Cerebellar nuclear complex (tissue), 1 donor: Measurements from ENCODE around the gene CRMP1.

Source experiments
- DNase-seq, 2 experiments: peaks; one replicate each; lab custom pipeline; 2025; lab: John Stamatoyannopoulos, UW

Gene CRMP1

GRCh38 chr4:5893004-5893580 lies at the start of gene CRMP1:
TSS of gene CRMP1 (minus strand) at chr4:5893086. CDS start at chr4:5892969, 117 bp downstream.
- DNase-seq = peak in 1 of 2 experiments; percentile 42

DNA sequence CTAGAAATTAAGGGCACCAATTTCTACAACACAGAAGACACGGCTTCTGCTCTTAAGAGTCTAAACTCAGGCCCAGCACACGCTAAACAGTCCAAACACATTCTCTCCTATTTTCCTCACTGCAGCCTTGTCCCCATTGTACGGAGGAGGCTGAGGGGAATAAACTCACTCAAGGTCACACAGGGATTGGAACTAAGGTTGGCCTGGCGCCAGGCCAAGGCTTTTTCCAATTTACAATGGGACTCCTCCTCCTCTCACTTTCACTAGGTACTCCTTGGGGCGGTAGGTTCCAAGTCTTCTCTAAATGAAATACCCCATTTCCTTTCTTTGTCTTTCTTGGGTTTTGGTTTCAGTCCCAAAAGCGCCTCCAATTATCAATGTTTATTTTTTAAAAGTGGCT lies 48.7 kb upstream of the CRMP1 start:
- DNase-seq = no peak

GRCh38 chr4:5940470-5941203 lies 47.8 kb upstream of the CRMP1 start:
- DNase-seq = no peak

DNA sequence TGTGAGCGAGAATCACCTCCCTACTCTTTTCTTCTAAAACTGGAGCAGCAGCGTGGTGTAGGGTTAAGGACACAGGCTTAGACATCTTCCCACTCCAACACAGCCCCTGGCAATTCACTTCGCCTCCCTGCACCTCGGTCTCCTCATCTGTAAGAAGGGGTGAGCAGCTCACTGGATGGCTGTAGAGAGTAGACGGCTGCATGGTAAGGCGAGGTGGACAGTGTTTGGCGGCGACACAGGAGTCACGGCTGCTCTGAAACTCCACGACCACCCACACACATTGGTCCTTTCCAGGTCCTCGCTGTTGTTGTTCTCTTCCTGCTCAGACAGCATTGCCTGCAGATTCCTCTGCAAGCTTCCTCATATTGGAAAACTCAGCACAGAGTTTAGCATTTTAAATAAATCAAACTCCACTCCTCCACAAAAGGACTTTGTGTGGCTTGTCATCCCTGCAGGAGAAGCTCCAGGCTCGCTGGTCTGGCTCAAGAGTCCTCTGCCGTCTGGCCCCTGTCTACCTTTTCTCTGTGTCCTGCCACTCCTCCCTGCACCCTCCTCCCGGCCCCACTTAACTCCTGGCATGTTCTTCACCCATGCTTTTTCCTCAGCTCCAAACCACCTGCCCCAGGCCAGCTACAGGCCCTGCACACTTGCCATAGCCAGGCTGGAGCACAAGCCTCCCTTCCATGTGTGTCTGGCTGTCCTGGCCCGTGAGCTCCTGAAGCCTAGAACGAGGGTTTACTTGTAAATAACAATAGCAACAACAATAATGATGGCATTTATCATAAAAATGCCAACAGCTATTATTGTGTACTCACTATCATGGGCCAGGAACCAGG lies 41.3 kb upstream of the CRMP1 start:
- no peak for DNase-seq

GRCh38 chr4:5933116-5933515 lies 40.2 kb upstream of the CRMP1 start:
- DNase-seq = no peak

GRCh38 chr4:5932035-5932568 lies 39.2 kb upstream of the CRMP1 start:
- no peak for DNase-seq

DNA sequence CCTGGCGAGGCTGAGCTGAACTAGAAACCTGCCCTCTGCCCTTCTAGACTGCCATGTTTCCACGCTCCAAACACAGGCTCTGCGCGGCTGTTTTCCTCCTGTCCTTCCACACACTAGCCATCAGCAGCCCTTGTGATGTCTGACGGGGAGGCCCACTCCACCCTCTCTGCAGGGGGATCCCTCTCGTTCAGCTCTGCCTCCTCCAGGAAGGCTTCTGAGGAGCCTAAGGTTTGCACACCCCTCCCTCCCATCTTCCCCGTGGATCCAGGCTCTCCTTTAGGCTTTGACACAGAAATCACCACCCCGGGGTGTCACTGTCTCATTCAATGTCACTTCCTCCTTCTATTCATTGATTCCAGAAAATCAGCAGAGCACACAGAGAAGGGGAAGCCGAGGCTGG lies 38.6 kb upstream of the CRMP1 start:
- no peak for DNase-seq

- DNase-seq = no peak
These were observed 38.0 kb upstream of the CRMP1 start for GRCh38 chr4:5930876-5931275.

DNA sequence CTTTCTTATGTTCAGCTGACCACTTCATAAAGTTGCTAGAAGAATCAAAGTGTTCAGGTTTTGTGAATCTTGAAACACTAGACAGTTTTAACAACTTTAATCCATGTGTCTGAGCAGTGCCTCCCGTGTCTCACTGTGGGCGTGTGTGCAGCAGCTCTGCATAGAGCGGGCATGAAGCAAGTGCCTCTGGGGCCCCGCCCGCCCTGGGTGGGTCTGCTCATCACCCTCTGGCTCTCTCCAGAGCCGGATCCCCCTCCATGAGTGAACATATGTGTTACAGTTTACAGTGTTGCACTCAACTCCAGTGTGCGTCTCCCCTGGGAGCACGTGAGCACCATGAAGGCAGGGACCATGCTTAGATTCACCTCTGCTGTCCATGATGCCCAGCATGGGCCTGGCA lies 37.6 kb upstream of the CRMP1 start:
- DNase-seq = no peak

GRCh38 chr4:5928844-5929420 lies 36.0 kb upstream of the CRMP1 start:
- DNase-seq = no peak

GRCh38 chr4:5928274-5928673 lies 35.4 kb upstream of the CRMP1 start:
- no peak for DNase-seq

GRCh38 chr4:5927747-5928146 lies 34.9 kb upstream of the CRMP1 start:
- DNase-seq = no peak

DNA sequence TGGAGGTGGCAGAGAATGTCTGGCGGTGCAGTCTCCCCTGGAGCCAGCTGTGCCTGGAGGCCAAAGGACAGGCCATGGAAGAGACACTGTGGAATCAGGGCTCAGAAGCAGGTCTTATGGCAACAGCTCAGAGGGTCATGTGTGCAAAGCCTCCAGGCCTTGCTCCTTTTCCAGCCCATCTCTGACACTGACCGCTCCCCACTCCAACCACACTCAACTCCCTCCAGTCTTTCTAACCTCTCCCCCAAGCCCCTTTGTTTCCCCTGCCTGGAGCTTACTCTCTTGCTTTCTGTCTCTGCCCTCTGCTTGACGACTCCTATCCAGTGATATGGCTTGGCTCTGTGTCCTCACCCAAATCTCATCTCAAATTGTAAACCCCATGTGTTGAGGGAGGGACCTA lies 34.2 kb upstream of the CRMP1 start:
- DNase-seq = no peak

DNA sequence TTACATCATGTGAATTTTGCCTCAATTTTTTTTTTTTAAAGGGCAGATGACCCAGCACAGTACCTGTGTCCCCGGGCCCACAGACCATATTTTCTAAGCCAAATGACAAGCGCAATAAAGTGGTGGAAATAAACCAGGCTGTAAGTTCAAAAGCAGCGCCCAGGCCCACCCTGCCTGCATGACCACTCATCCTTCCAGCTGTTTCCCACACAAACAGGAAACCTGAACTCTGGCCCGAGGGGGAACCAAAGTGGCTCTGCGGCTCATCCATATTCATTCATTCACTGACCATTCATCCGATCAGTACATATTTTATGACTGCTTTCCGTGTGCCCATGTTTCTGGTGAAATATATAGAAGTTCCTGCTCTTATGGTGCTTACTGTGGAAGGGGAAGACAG lies 33.7 kb upstream of the CRMP1 start:
- DNase-seq = no peak

DNA sequence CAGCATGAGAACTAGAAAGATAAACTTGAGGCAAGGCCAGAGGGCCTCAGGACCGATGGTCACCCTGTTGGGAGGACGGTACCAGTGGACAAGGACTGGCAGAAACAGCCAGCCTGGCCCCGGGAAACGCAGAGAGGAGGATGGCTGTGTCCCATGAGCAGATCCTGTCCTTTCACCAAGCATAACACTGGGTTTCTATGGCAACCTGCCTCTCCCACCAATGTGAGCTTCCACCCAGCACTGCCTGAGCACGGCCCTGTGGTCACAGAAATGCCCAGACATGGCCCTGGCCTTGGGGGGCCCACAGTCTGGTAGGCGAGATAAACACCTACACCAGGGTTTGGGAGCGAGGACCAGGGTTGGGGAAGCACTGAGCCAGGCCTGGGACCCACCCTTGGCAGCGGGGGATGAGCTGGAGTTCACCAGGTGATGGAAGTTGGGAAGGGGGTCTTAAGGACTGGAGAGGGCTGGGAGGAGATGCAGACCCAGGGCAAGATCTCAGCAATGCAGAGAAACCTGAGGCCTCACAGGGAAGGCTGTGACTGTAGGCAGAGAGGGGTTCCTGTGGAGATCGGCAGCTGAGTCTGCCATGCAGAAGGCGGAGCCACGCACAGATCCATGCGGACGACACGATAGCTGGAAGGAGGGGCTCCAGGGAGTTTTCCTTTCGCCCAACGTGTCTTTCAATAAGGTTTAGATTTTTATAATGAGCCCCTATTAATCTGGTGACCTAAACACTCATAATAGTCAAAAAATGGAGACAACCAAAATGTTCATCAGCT lies 32.7 kb upstream of the CRMP1 start:
- no peak for DNase-seq

DNA sequence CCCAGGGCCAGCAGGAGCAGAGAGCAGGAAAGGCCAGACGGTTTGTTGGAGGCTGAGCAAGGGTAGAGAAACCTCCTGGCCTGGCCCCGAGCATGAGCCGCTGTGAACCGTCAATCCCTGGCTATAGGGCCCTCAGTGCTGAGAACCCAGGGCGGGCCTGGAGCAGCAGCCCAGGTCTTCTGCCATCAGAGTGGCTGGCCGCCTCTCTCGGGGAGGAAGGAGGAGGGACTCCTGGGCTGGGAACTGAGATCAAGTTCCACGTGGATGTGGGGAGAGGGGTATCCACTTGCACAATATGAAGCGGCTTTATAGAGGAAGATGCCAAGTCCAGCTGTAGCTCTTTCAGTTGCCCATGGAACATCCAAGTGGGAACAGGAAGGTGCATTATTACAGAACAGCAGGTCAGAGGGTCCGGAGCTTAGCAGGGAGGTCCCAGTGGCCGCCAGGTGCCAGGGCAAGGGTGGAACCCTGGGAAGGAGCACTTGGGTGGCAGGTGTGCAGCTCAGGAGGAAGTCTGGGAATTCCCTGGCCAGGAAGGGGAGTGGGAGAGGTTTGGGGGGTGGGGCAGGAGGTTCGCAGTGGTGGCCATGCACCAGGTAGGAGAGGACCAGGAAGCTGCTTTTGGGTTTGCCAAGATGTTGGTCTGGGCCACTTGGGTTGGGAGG lies 31.7 kb upstream of the CRMP1 start:
- DNase-seq = no peak

GRCh38 chr4:5923376-5923775 lies 30.5 kb upstream of the CRMP1 start:
- DNase-seq = no peak

GRCh38 chr4:5922556-5922955 lies 29.7 kb upstream of the CRMP1 start:
- no peak for DNase-seq

DNA sequence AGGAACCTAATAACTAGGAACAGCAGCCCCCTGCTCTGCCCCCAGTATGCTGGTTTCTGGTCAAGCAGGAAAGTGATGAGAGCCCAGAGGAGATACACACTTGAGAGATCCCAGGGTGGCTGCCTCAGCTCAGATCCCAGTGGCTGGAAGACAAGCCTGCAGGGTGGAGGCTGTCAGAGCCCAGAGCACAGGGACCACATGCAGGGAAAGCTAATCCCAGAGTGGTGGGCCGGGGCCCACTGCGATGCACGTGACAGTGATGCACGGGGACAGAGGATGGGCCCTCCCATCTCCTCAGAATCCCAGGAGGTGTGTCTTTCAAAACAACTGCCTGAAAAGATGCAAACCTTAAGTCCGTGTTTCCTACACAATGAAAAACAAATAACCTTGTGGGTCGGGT lies 29.1 kb upstream of the CRMP1 start:
- DNase-seq = no peak

DNA sequence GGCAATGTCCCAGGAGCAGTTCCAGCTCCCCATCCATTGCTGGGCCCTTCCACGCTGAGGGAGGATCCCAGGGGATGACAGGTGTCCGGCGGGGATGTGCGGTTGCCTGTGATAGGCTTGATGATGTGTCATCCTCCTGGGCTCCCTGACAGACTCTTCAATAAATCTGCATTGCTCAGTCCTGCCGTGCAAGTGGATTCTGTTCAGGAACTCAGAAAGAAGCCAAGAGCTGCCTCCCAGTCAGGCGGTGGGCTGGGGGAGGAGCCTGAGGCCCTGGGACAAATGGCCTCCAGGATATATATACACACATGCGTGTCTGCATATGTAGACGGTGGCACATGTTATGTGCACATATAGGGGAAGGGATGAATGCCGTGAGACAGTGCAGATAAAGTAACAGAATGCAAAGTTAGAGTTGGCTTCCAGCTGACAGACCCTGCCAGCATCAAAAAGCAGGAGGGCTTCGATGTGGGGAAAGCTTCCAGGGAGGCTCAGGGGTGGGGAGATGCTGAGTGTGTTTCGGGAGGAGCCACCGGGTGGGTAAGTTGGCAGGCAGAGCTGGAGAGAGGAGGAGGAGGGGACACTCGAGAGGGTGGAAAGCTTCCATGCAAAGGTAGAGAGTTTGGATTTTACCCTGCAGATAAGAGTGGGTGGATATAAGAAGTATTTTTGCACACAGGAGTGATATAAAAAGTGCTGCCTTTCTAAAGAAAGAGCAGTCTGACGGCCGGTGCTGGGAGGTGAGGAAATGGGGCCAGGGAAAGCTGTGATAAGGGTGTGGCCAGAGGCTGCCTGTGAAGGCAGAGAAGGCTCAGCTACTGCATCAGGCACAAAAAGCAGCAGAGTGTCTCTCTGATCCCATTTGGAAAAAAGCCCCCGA lies 28.5 kb upstream of the CRMP1 start:
- no peak for DNase-seq
